Esophagus muscularis mucosa (tissue), 4 donors: ENCODE data around the gene CCDC47. TPM values are rescaled to one million over a fixed set of nuclear protein-coding genes. Genes with fewer than 3 reads are reported as not detected.

Source experiments
- DNase-seq: peaks from one replicate; pipeline ENCODE4 v3.0.0-alpha.2; 2017; ENCODE audit errors: extremely low spot score
- H3K27ac ChIP-seq, 4 donors: fragments of 200-600 bp; sonication (generic); replicated peaks in 1 of 4; 1 replicate in 3 of 4; 2 replicates in 1 of 4; pipeline ENCODE4 v1.5.1; 2016 to 2019; ENCODE audit warnings: mild to moderate bottlenecking in 1 of 4
- H3K27me3 ChIP-seq, 4 donors: fragments of 200-600 bp; sonication (generic); one replicate each; pipeline versions ENCODE4 v1.5.1 to v1.6.0; 2016 to 2019
- H3K36me3 ChIP-seq, 4 donors: fragments of 200-600 bp; sonication (generic); one replicate each; pipeline ENCODE4 v1.5.1; 2016 to 2019
- H3K4me1 ChIP-seq, 4 donors: fragments of 200-600 bp; sonication (generic); one replicate each; pipeline ENCODE4 v1.5.1; 2016 to 2019
- H3K4me3 ChIP-seq, 4 donors: fragments of 200-600 bp; sonication (generic); 1 replicate in 2 of 4; 2 replicates in 2 of 4; pipeline ENCODE4 v1.5.1; 2016 to 2019; ENCODE audit warnings: mild to moderate bottlenecking in 4 of 4, moderate library complexity in 1 of 4
- H3K9me3 ChIP-seq, 4 donors: fragments of 200-600 bp; sonication (generic); 1 replicate in 3 of 4; 2 replicates in 1 of 4; pipeline ENCODE4 v1.5.1; 2016 to 2019
- CTCF ChIP-seq, 3 experiments: fragments of 200-600 bp in 2 of 3; fragments of 450-650 bp in 1 of 3; sonication (generic) in 2 of 3; IDR thresholded peaks; one replicate each; pipeline ENCODE4 v1.5.1; 2017 to 2019; ENCODE audit warnings: antibody characterized with exemption in 3 of 3, mild to moderate bottlenecking in 2 of 3, moderate library complexity in 1 of 3
- EP300 ChIP-seq: sonication (generic); formaldehyde crosslinking; IDR thresholded peaks from one replicate; pipeline ENCODE4 v1.6.1; 2017; ENCODE audit warnings: antibody characterized with exemption
- POLR2A ChIP-seq: fragments of 450-650 bp; IDR thresholded peaks from one replicate; pipeline ENCODE4 v1.6.1; 2017; ENCODE audit warnings: antibody characterized with exemption, moderate library complexity, mild to moderate bottlenecking, low read depth
- POLR2AphosphoS5 ChIP-seq, 2 donors: sonication (generic); formaldehyde crosslinking; IDR thresholded peaks; one replicate each; pipeline ENCODE4 v1.6.1; 2017; ENCODE audit warnings: antibody characterized with exemption in 2 of 2
- WGBS: methylation state at CpG from one replicate; pipeline ENCODE4 v1.1.5; 2018; 5-methylcytosine and 5-hydroxymethylcytosine counted together
- intact Hi-C: fragments of 100-400 bp; cut with DNase I; formaldehyde crosslinking; loops from one replicate; pipeline ENCODE4 v1.15.1; 2023
- total RNA-seq, 4 donors: library from RNA; depleted of rRNA; stranded (reverse); fragments of >200 nt; gene quantifications; one replicate each; pipeline versions ENCODE4 v1.1.0 to v1.2.1, GENCODE V29; 2016

The CCDC47 gene
- total RNA-seq, 4 donors from 2014 or later = 47.3 to 60.7 (median 56.2) TPM

GRCh38 chr17:63819131-63819530 lies 45.7 kb upstream of the CCDC47 start:
- 67% methylated on average over 6 of the region's 6 CpGs for WGBS
- Histone ChIP-seq H3K27me3 (no peaks in the 10 kb centered on the region), H3K4me1 (peaks cover 0 to 9% (median 2%) of the 10 kb centered on the region in 4 donors), H3K4me3 (no peak overlapping the region), H3K27ac (no peak overlapping the region), H3K36me3 (peaks cover 90 to 100% (median 100%) of the 10 kb centered on the region in 4 donors), H3K9me3 (no peaks in the 10 kb centered on the region)
- TF ChIP-seq CTCF (IDR thresholded peaks at IDR 0.05) (no peak), POLR2AphosphoS5 (IDR thresholded peaks at IDR 0.05) (no peak), POLR2A (no peak), EP300 (no peak)
- DNase-seq = no peak
- intact Hi-C loops = no loop called here

GRCh38 chr17:63817736-63818385 lies 44.5 kb upstream of the CCDC47 start:
- intact Hi-C loops = no loop called here
- Histone ChIP-seq H3K4me3 (no peak overlapping the region), H3K27ac (no peak overlapping the region), H3K4me1 (peaks cover 0 to 9% (median 2%) of the 10 kb centered on the region in 4 donors), H3K27me3 (no peaks in the 10 kb centered on the region), H3K9me3 (no peaks in the 10 kb centered on the region), H3K36me3 (peaks cover 90 to 100% (median 100%) of the 10 kb centered on the region in 4 donors)
- TF ChIP-seq POLR2AphosphoS5 (IDR thresholded peaks at IDR 0.05) (no peak), EP300 (no peak), CTCF (IDR thresholded peaks at IDR 0.05) (no peak), POLR2A (no peak)
- DNase-seq = no peak
- WGBS = 95% methylated on average over 25 of the region's 27 CpGs

- TF ChIP-seq EP300 (no peak), CTCF (IDR thresholded peaks at IDR 0.05) (no peak), POLR2AphosphoS5 (IDR thresholded peaks at IDR 0.05) (no peak), POLR2A (no peak)
- H3K4me1 ChIP-seq = peaks cover 0 to 9% (median 2%) of the 10 kb centered on the region in 4 donors
- no peaks in the 10 kb centered on the region for H3K27me3 ChIP-seq
- intact Hi-C loops = no loop called here
- H3K27ac ChIP-seq = no peak overlapping the region
- H3K4me3 ChIP-seq = no peak overlapping the region
- H3K9me3 ChIP-seq = no peaks in the 10 kb centered on the region
- 90% methylated on average over 4 of the region's 4 CpGs for WGBS
- peaks cover 94 to 100% (median 100%) of the 10 kb centered on the region in 4 donors for H3K36me3 ChIP-seq
- DNase-seq = no peak
These were observed 43.3 kb upstream of the CCDC47 start for GRCh38 chr17:63816669-63817068.

- no peak overlapping the region for H3K27ac ChIP-seq
- H3K4me3 ChIP-seq = no peak overlapping the region
- WGBS = 93% methylated on average over 2 of the region's 2 CpGs
- H3K36me3 ChIP-seq = peaks cover 94 to 100% (median 100%) of the 10 kb centered on the region in 4 donors
- no peak for TF ChIP-seq POLR2AphosphoS5 (IDR thresholded peaks at IDR 0.05)
- no peak for TF ChIP-seq POLR2A
- no peak for TF ChIP-seq CTCF (IDR thresholded peaks at IDR 0.05)
- no peak for TF ChIP-seq EP300
- intact Hi-C loops = no loop called here
- peaks cover 0 to 9% (median 2%) of the 10 kb centered on the region in 4 donors for H3K4me1 ChIP-seq
- no peaks in the 10 kb centered on the region for H3K27me3 ChIP-seq
- no peaks in the 10 kb centered on the region for H3K9me3 ChIP-seq
- DNase-seq = no peak
These were observed 42.7 kb upstream of the CCDC47 start for GRCh38 chr17:63816123-63816522.
